Trophoblast cell (in vitro differentiated cells and primary cell): Measurements from ENCODE around the gene ROR1.

Experiments used
- DNase-seq, 2 donors: peaks; one replicate each; pipeline ENCODE4 v3.0.0-alpha.2; 2016
- H2AFZ ChIP-seq: 2 replicates; pipeline ENCODE4 v1.6.1; 2013; ENCODE audit warnings: low read length, moderate library complexity, mild to moderate bottlenecking; ENCODE audit not compliant: insufficient read depth, poor library complexity
- H2AK5ac ChIP-seq: 2 replicates; pipeline ENCODE4 v1.6.1; 2013; ENCODE audit warnings: mild to moderate bottlenecking, low read length
- H2BK120ac ChIP-seq: 2 replicates; pipeline ENCODE4 v1.6.1; 2013; ENCODE audit warnings: low read length, mild to moderate bottlenecking, moderate library complexity; ENCODE audit not compliant: insufficient read depth, poor library complexity
- H2BK12ac ChIP-seq: 2 replicates; pipeline ENCODE4 v1.6.1; 2013; ENCODE audit warnings: mild to moderate bottlenecking, low read length, moderate library complexity
- H2BK5ac ChIP-seq: 2 replicates; pipeline ENCODE4 v1.6.1; 2013; ENCODE audit warnings: low read length, low read depth, moderate library complexity, mild to moderate bottlenecking; ENCODE audit not compliant: poor library complexity
- H3K14ac ChIP-seq: 2 replicates; pipeline ENCODE4 v1.6.1; 2013; ENCODE audit warnings: mild to moderate bottlenecking, low read length
- H3K18ac ChIP-seq: 2 replicates; pipeline ENCODE4 v1.6.1; 2013; ENCODE audit warnings: mild to moderate bottlenecking, low read length
- H3K23ac ChIP-seq: 2 replicates; pipeline ENCODE4 v1.6.1; 2013; ENCODE audit warnings: low read length
- H3K27ac ChIP-seq: 2 replicates; pipeline ENCODE4 v1.5.1; 2013; ENCODE audit warnings: low read depth, mild to moderate bottlenecking, inconsistent platforms, low read length, moderate library complexity
- H3K27me3 ChIP-seq: 2 replicates; pipeline ENCODE4 v1.6.1; 2013; ENCODE audit warnings: inconsistent platforms, mild to moderate bottlenecking, low read length, moderate library complexity; ENCODE audit not compliant: insufficient read depth
- H3K36me3 ChIP-seq, 2 experiments: 1 replicate in 1 of 2; 2 replicates in 1 of 2; pipeline ENCODE4 v1.6.1; 2013; ENCODE audit warnings: low read length in 2 of 2, mild to moderate bottlenecking in 2 of 2, moderate library complexity in 1 of 2; ENCODE audit not compliant: insufficient read depth in 2 of 2, control insufficient read depth in 1 of 2
- H3K4ac ChIP-seq: 2 replicates; pipeline ENCODE4 v1.6.1; 2013; ENCODE audit warnings: low read depth, mild to moderate bottlenecking, low read length, moderate library complexity
- H3K4me1 ChIP-seq, 2 experiments: 1 replicate in 1 of 2; 2 replicates in 1 of 2; pipeline ENCODE4 v1.6.1; 2013; ENCODE audit warnings: low read length in 2 of 2, mild to moderate bottlenecking in 2 of 2, moderate library complexity in 1 of 2; ENCODE audit not compliant: insufficient read depth in 2 of 2, control insufficient read depth in 1 of 2
- H3K4me2 ChIP-seq: 2 replicates; pipeline ENCODE4 v1.6.1; 2013; ENCODE audit warnings: inconsistent platforms, mild to moderate bottlenecking, low read length, moderate library complexity
- H3K4me3 ChIP-seq: 2 replicates; pipeline ENCODE4 v1.5.1; 2013; ENCODE audit warnings: mild to moderate bottlenecking, low read depth, low read length, inconsistent platforms
- H3K79me1 ChIP-seq: one replicate; pipeline ENCODE4 v1.6.1; 2013; ENCODE audit warnings: low read length
- H3K79me2 ChIP-seq: 2 replicates; pipeline ENCODE4 v1.6.1; 2013; ENCODE audit warnings: low read length, mild to moderate bottlenecking; ENCODE audit not compliant: control insufficient read depth, insufficient read depth, poor library complexity
- H3K9ac ChIP-seq: 2 replicates; pipeline ENCODE4 v1.6.1; 2013; ENCODE audit warnings: mild to moderate bottlenecking, low read length
- H3K9me3 ChIP-seq: 2 replicates; pipeline ENCODE4 v1.6.1; 2013; ENCODE audit warnings: low read depth, mild to moderate bottlenecking, control low read depth, inconsistent platforms, low read length; ENCODE audit not compliant: insufficient read depth
- H4K12ac ChIP-seq: 2 replicates; pipeline ENCODE4 v1.6.1; 2013; ENCODE audit warnings: low read depth, mild to moderate bottlenecking, low read length, moderate library complexity
- H4K8ac ChIP-seq: 2 replicates; pipeline ENCODE4 v1.6.1; 2013; ENCODE audit warnings: low read depth, mild to moderate bottlenecking, low read length, moderate library complexity
- H4K91ac ChIP-seq: one replicate; pipeline ENCODE4 v1.6.1; 2013; ENCODE audit warnings: low read depth, mild to moderate bottlenecking, low read length, moderate library complexity
- WGBS: extraction: QIAGEN DNeasy Blood & Tissue Kit; methylation state at CpG from one replicate; pipeline ENCODE4 v1.1.7; 2013; ENCODE audit warnings: missing lambda C conversion rate; ENCODE audit not compliant: insufficient read length, insufficient coverage; ENCODE audit errors: extremely low coverage; 5-methylcytosine and 5-hydroxymethylcytosine counted together

The ROR1 gene

GRCh38 chr1:64046243-64046642, 272.4 kb downstream of the ROR1 start:
- no peak overlapping the region for H2BK5ac ChIP-seq

GRCh38 chr1:64046891-64047290, 273.1 kb downstream of the ROR1 start:
- Histone ChIP-seq H3K27ac (no peak overlapping the region), H3K23ac (no peak overlapping the region), H2BK12ac (no peak overlapping the region), H3K36me3 (peaks cover 3% of the 10 kb centered on the region in 2 experiments), H3K4me3 (no peak overlapping the region), H4K8ac (no peak overlapping the region), H3K79me2 (no peaks in the 10 kb centered on the region), H3K14ac (no peak overlapping the region), H3K4ac (no peak overlapping the region), H3K27me3 (no peaks in the 10 kb centered on the region), H3K18ac (no peak overlapping the region), H3K9ac (no peak overlapping the region), H4K91ac (no peak overlapping the region), H3K4me2 (no peak overlapping the region), H3K9me3 (no peaks in the 10 kb centered on the region), H4K12ac (no peak overlapping the region), H2BK5ac (no peak overlapping the region), H3K4me1 (peaks cover 0 to 4% of the 10 kb centered on the region in 2 experiments), H2BK120ac (no peak overlapping the region), H2AK5ac (no peak overlapping the region), H3K79me1 (no peaks in the 10 kb centered on the region), H2AFZ (no peak overlapping the region)
- no peak for DNase-seq

More at GRCh38 chr1:64046243-64046642, 272.4 kb downstream of the ROR1 start:
- no peak overlapping the region for H3K9ac ChIP-seq
- no peak for DNase-seq
- H2AFZ ChIP-seq: no peak overlapping the region
- peaks cover 0 to 4% of the 10 kb centered on the region in 2 experiments for H3K4me1 ChIP-seq
- no peak overlapping the region for H2BK120ac ChIP-seq
- H3K23ac ChIP-seq: no peak overlapping the region
- peak overlapping the region; percentile 45 for H2BK12ac ChIP-seq
- no peaks in the 10 kb centered on the region for H3K27me3 ChIP-seq
- peaks cover 3% of the 10 kb centered on the region in 2 experiments for H3K36me3 ChIP-seq
- H3K27ac ChIP-seq: no peak overlapping the region
- no peaks in the 10 kb centered on the region for H3K79me1 ChIP-seq
- no peak overlapping the region for H3K4me3 ChIP-seq
- no peak overlapping the region for H4K91ac ChIP-seq
- WGBS: no CpG with 5 or more reads among the region's 2 CpGs
- H3K79me2 ChIP-seq: no peaks in the 10 kb centered on the region
- no peak overlapping the region for H4K8ac ChIP-seq
- no peak overlapping the region for H3K4me2 ChIP-seq
- peak overlapping the region; percentile 27 for H3K18ac ChIP-seq
- no peak overlapping the region for H3K4ac ChIP-seq
- H3K14ac ChIP-seq: no peak overlapping the region
- no peak overlapping the region for H4K12ac ChIP-seq
- no peak overlapping the region for H2AK5ac ChIP-seq
- H3K9me3 ChIP-seq: no peaks in the 10 kb centered on the region

- Histone ChIP-seq H3K36me3 (peaks cover 3% of the 10 kb centered on the region in 2 experiments), H3K9ac (no peak overlapping the region), H4K91ac (no peak overlapping the region), H3K4me3 (no peak overlapping the region), H3K23ac (no peak overlapping the region), H2BK120ac (no peak overlapping the region), H3K79me2 (no peaks in the 10 kb centered on the region), H3K79me1 (no peaks in the 10 kb centered on the region), H3K4me1 (peaks cover 0 to 1% of the 10 kb centered on the region in 2 experiments), H4K12ac (no peak overlapping the region), H3K4me2 (no peak overlapping the region), H3K14ac (no peak overlapping the region), H4K8ac (no peak overlapping the region), H3K27me3 (no peaks in the 10 kb centered on the region), H2BK5ac (no peak overlapping the region), H2BK12ac (no peak overlapping the region), H3K4ac (no peak overlapping the region), H3K18ac (no peak overlapping the region), H2AK5ac (no peak overlapping the region), H3K27ac (no peak overlapping the region), H3K9me3 (no peaks in the 10 kb centered on the region), H2AFZ (no peak overlapping the region)
- DNase-seq: no peak
- no CpG with 5 or more reads among the region's 1 CpG for WGBS
Measured at GRCh38 chr1:64047549-64047996, 273.8 kb downstream of the ROR1 start.

- H2BK5ac ChIP-seq: no peak overlapping the region
- H3K9me3 ChIP-seq: no peaks in the 10 kb centered on the region
- peak in 1 of 2 donors; percentile 52 for DNase-seq
- H4K91ac ChIP-seq: no peak overlapping the region
- H3K27me3 ChIP-seq: no peaks in the 10 kb centered on the region
- no peak overlapping the region for H3K4me3 ChIP-seq
- no peaks in the 10 kb centered on the region for H3K79me2 ChIP-seq
- H3K27ac ChIP-seq: no peak overlapping the region
- H3K18ac ChIP-seq: no peak overlapping the region
- H2BK12ac ChIP-seq: no peak overlapping the region
- no peak overlapping the region for H2BK120ac ChIP-seq
- H3K14ac ChIP-seq: no peak overlapping the region
- H3K4ac ChIP-seq: no peak overlapping the region
- no peak overlapping the region for H4K8ac ChIP-seq
- H4K12ac ChIP-seq: no peak overlapping the region
- no CpG with 5 or more reads among the region's 9 CpGs for whole genome bisulfite sequencing
- peaks cover 6% of the 10 kb centered on the region in 2 experiments for H3K36me3 ChIP-seq
- H3K9ac ChIP-seq: no peak overlapping the region
- H3K23ac ChIP-seq: no peak overlapping the region
- no peak overlapping the region for H3K4me2 ChIP-seq
- H3K4me1 ChIP-seq: no peaks in the 10 kb centered on the region
- H3K79me1 ChIP-seq: no peaks in the 10 kb centered on the region
- no peak overlapping the region for H2AFZ ChIP-seq
- no peak overlapping the region for H2AK5ac ChIP-seq
Measured at GRCh38 chr1:64049900-64050540, 276.2 kb downstream of the ROR1 start.
